WERI-Rb-1 (cell line): ENCODE data around the gene ZNF609.
"Not testable (repeated sequence)": the region's sequence is repeated elsewhere in the genome, so short reads cannot be mapped to it uniquely, and the experiment has no call there.

Experiments used
- DNase-seq: peaks from one replicate; pipeline ENCODE4 v3.0.0-alpha.2; 2020
- H3K27ac ChIP-seq: fragments of 250-450 bp; sonication (Bioruptor Pico); 2 replicates; pipeline ENCODE4 v1.5.1; 2020; ENCODE audit warnings: mild to moderate bottlenecking, moderate library complexity
- H3K27me3 ChIP-seq: fragments of 250-450 bp; sonication (Bioruptor Pico); 2 replicates; pipeline ENCODE4 v1.5.1; 2021; ENCODE audit warnings: mild to moderate bottlenecking, low read depth, moderate library complexity; ENCODE audit not compliant: insufficient read depth, severe bottlenecking
- H3K36me3 ChIP-seq: fragments of 250-450 bp; sonication (Bioruptor Pico); 2 replicates; pipeline ENCODE4 v1.5.1; 2020; ENCODE audit warnings: mild to moderate bottlenecking, moderate library complexity
- H3K4me3 ChIP-seq: 2 replicates; pipeline ENCODE4 v1.5.1; 2011; ENCODE audit warnings: low read depth, mild to moderate bottlenecking, control low read depth, low read length
- H3K9me3 ChIP-seq: fragments of 250-450 bp; sonication (Bioruptor Pico); 2 replicates; pipeline ENCODE4 v1.5.1; 2021; ENCODE audit warnings: mild to moderate bottlenecking, moderate library complexity; ENCODE audit not compliant: severe bottlenecking
- TF ChIP-seq, protein P1 (sequence below): IDR thresholded peaks from 2 replicates; pipeline ENCODE4 v1.5.1; 2011; ENCODE audit warnings: low read depth, mild to moderate bottlenecking, control low read depth, inconsistent platforms, low read length

The ZNF609 gene

DNA sequence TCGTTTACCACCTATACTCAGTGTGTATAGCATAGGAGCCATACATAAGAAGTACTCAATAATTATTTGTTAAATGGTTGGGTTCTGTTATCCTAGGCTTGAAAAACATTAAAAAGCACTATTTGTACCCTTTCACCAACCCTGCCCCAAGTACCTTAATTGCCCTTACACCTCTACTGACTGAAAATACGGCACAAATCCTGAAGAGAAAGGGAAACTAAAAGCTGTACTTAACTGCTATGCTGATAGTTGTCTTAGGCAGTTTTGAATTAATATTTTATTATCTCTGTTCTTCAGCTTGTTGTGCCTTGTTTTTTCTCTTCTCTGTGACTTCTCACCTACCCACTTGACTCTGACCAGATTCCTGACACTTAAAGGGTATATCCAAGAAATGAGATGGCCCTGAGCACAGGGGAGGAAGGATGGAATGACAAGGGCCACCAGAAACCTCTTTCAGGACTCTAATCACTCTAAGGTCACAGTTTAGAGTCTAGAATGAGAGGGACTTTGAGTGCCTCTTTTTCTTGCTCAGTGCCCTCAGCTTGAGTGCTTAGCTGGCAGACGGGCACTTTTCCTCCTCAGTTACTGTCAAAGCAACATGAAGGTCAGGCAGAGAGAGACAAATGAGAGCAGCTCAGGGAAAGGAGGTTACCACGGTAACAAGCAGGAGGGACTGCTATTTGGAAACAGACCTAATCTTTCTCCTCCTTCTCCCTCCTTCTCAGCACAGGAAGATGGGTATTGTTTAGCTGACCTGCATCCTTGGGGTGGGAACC, 136.5 kb downstream of the ZNF609 start:
- Histone ChIP-seq H3K36me3 (no peaks in the 10 kb centered on the region; the same call in 1 of the 2 replicates), H3K27me3 (no peaks in the 10 kb centered on the region), H3K27ac (peak overlapping the region; percentile 26), H3K4me3 (no peak overlapping the region), H3K9me3 (no peaks in the 10 kb centered on the region)
- DNase-seq: peak; percentile 49
- TF ChIP-seq, protein P1, sequence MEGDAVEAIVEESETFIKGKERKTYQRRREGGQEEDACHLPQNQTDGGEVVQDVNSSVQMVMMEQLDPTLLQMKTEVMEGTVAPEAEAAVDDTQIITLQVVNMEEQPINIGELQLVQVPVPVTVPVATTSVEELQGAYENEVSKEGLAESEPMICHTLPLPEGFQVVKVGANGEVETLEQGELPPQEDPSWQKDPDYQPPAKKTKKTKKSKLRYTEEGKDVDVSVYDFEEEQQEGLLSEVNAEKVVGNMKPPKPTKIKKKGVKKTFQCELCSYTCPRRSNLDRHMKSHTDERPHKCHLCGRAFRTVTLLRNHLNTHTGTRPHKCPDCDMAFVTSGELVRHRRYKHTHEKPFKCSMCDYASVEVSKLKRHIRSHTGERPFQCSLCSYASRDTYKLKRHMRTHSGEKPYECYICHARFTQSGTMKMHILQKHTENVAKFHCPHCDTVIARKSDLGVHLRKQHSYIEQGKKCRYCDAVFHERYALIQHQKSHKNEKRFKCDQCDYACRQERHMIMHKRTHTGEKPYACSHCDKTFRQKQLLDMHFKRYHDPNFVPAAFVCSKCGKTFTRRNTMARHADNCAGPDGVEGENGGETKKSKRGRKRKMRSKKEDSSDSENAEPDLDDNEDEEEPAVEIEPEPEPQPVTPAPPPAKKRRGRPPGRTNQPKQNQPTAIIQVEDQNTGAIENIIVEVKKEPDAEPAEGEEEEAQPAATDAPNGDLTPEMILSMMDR: no peak

DNA sequence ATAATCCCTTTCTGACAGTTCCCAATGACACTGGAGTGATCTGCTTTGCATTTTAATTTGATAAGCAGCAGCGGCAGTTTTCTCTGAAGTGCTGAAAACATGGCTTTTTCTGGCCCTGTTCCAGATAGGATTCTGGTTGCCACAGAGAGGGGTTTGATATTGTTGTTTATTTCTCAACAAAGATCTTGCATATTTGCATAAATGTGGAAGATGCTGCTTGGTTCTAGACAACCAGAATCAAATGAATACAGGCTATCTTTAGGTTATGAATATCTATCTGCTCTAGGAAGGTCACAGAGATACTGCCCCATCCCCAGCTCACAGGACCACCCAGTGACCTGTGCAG, 137.1 kb downstream of the ZNF609 start:
- Histone ChIP-seq H3K36me3 (no peaks in the 10 kb centered on the region), H3K27me3 (no peaks in the 10 kb centered on the region), H3K9me3 (no peaks in the 10 kb centered on the region), H3K27ac (peak overlapping the region; percentile 26), H3K4me3 (no peak overlapping the region)
- TF ChIP-seq, protein P1: no peak
- DNase-seq: no peak

DNA sequence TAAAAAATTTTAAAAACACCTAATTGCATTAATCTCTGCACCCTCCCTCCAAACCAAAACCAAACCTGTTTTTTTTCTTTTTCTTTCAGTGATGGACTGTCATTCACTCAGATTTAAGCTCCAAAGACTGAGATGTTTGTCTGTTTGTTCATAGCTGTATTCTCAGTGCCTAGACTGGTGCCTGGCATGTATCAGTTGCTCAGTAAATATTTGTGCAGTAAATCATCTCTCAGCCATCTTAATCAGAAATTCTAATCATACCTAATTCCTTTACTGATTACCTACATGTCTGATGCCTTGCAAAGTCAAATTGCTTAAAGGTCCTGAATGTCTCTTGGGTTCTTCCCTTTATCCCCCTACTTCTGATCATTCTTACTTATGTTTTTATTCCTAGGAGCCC, 138.8 kb downstream of the ZNF609 start:
- Histone ChIP-seq H3K36me3 (no peaks in the 10 kb centered on the region), H3K27ac (no peak overlapping the region), H3K9me3 (no peaks in the 10 kb centered on the region), H3K27me3 (no peaks in the 10 kb centered on the region), H3K4me3 (no peak overlapping the region)
- TF ChIP-seq, protein P1: no peak
- DNase-seq: no peak

DNA sequence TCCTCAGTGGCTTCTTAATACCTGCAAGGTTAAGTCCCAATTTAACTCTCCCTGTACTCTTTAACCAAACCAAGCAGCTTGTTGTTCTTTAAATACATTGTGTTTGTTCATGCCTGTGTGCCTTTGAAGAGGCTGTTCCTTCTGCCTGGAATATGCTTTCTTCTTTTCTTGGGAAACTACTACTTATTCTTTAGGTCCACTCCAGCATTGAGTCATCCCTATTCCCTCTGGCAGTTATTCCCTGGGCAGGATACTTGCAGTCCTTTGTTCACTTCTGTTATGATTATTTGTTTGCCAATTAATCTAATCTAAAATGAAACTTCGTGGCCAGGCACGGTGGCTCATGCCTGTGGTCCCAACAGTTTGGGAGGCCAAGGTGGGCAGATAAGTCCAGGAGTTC, 139.3 kb downstream of the ZNF609 start:
- no peak for DNase-seq
- H3K36me3 ChIP-seq: no peaks in the 10 kb centered on the region
- H3K9me3 ChIP-seq: no peaks in the 10 kb centered on the region
- H3K4me3 ChIP-seq: no peak overlapping the region
- no peaks in the 10 kb centered on the region for H3K27me3 ChIP-seq
- H3K27ac ChIP-seq: no peak overlapping the region
- TF ChIP-seq, protein P1: no peak

DNA sequence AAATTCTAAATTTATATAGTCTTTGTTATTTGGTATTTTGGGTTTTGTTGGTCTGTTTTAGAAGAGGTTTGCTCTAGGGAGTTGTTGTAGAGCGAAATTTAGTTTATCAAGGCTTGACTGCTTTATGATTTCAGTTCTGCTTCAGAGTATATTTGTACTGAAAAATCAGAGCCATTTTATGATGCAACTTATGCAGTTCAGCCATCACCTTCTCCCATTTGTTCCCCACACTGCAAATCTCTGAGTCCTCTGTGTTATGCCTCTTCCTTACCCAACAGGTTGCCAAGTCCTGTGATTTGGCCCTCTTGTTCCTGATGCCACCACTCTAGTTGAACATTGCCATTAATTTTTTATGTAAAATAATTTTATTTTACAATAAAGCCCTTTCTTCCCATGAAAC, 140.4 kb downstream of the ZNF609 start:
- H3K36me3 ChIP-seq: no peaks in the 10 kb centered on the region
- TF ChIP-seq, protein P1: no peak
- no peak for DNase-seq
- no peaks in the 10 kb centered on the region for H3K27me3 ChIP-seq
- H3K27ac ChIP-seq: no peak overlapping the region
- H3K9me3 ChIP-seq: no peaks in the 10 kb centered on the region
- no peak overlapping the region for H3K4me3 ChIP-seq

DNA sequence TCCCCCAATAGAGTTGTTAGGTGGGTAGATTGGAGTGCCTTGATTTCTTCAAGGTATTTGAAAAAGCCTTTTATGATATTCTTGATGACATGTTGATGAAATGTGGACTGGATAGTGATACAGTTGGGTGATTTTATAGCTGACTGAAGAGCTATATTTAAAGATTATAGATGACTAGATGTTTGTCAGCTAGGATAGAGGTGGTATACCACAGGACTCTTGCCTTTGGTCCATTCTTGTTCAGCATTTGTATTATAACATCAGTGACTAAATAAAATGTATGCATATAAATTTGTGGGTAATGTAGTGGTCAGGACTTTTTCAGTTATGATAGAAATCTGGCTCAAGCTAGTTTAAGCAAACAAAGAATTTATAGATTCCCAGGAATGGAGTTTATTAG, 143.9 kb downstream of the ZNF609 start:
- H3K27me3 ChIP-seq: no peaks in the 10 kb centered on the region
- H3K4me3 ChIP-seq: no peak overlapping the region
- no peaks in the 10 kb centered on the region for H3K36me3 ChIP-seq
- H3K27ac ChIP-seq: no peak overlapping the region
- no peaks in the 10 kb centered on the region for H3K9me3 ChIP-seq
- TF ChIP-seq, protein P1: no peak
- no peak for DNase-seq

DNA sequence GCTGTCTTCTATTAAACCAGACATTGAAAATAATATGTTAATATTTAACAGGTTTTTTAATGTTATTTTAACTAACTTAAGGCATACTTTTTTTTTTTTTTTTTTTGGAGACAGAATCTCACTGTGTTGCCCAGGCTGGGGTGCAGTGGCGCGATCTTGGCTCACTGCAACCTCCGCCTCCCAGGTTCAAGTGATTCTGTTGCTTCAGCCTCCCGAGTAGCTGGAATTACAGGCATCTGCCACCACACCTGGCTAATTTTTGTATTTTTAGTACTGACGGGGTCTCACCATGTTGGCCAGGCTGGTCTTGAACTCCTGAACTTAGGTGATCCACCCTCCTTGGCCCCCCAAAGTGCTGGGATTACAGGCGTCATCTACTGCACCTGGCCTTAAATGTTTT, 147.0 kb downstream of the ZNF609 start:
- not testable (repeated sequence) for H3K9me3 ChIP-seq, H3K27me3 ChIP-seq, H3K36me3 ChIP-seq, DNase-seq, H3K27ac ChIP-seq, H3K4me3 ChIP-seq
